Neural cell (in vitro differentiated cells): Measurements from ENCODE around the gene CDKAL1.

Experiments used
- CTCF ChIP-seq: fragments of 450-650 bp; IDR thresholded peaks from 2 replicates; pipeline ENCODE4 v1.5.1; 2014; ENCODE audit warnings: antibody characterized with exemption, mild to moderate bottlenecking, moderate library complexity; ENCODE audit not compliant: poor library complexity, severe bottlenecking
- EP300 ChIP-seq: fragments of 450-650 bp; conservative IDR thresholded peaks from 2 replicates; pipeline ENCODE4 v1.6.1; 2014; ENCODE audit warnings: antibody characterized with exemption, mild to moderate bottlenecking, moderate library complexity; ENCODE audit not compliant: poor library complexity, severe bottlenecking
- EZH2 ChIP-seq: fragments of 200-600, 300-800 bp; shearing (Covaris generic), sonication (generic); IDR thresholded peaks from 2 replicates; pipeline ENCODE4 v1.6.1; 2014; ENCODE audit warnings: antibody characterized with exemption, low read length, borderline replicate concordance, mild to moderate bottlenecking; ENCODE audit not compliant: insufficient read depth, poor library complexity, severe bottlenecking
- REST ChIP-seq: IDR thresholded peaks from 2 replicates; pipeline ENCODE4 v1.6.1; 2012; ENCODE audit warnings: borderline replicate concordance
- TAF1 ChIP-seq: IDR thresholded peaks from 2 replicates; pipeline ENCODE4 v1.6.1; 2012; ENCODE audit warnings: low read depth

GRCh38 chr6:20706238-20706938 is 172.1 kb downstream of the CDKAL1 start:
- TF ChIP-seq EP300 (no peak), CTCF (no peak), REST (no peak), EZH2 (no peak), TAF1 (no peak)
